HG02798 (cell line): ENCODE data around the gene CYP2A7.
"Not testable (repeated sequence)": the region's sequence is repeated elsewhere in the genome, so short reads cannot be mapped to it uniquely, and the experiment has no call there.

Source experiments
- ATAC-seq: cut with Tn5 transposase; IDR thresholded peaks from one replicate; pipeline ENCODE4 v1.9.1; 2021; ENCODE audit warnings: mild to moderate bottlenecking; ENCODE audit not compliant: unreplicated experiment, poor library complexity

The CYP2A7 gene, protein sequence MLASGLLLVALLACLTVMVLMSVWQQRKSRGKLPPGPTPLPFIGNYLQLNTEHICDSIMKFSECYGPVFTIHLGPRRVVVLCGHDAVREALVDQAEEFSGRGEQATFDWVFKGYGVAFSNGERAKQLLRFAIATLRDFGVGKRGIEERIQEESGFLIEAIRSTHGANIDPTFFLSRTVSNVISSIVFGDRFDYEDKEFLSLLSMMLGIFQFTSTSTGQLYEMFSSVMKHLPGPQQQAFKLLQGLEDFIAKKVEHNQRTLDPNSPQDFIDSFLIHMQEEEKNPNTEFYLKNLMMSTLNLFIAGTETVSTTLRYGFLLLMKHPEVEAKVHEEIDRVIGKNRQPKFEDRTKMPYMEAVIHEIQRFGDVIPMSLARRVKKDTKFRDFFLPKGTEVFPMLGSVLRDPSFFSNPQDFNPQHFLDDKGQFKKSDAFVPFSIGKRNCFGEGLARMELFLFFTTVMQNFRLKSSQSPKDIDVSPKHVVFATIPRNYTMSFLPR

DNA sequence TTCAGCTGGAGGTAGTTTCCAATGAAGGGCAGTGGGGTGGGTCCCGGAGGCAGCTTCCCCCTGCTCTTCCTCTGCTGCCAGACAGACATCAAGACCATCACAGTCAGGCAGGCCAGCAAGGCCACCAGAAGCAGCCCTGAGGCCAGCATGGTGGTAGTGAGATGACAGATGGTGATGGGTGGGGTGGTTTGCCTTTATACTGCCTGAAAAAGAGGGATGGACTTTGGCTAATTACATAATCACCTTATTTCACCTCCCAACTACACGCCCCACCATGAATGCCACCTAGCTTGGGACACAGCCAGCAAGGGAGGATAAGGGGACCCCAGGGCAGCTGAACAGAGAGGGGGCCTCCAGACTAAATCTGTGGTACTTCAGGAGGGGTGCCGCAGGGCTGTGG, at the start of gene CYP2A7:
Gene CYP2A7, minus strand, starts transcription at position 170 of the 400 bp plus-strand sequence. Its CDS starts 21 bp downstream, at position 149.
- ATAC-seq = not testable (repeated sequence)

DNA sequence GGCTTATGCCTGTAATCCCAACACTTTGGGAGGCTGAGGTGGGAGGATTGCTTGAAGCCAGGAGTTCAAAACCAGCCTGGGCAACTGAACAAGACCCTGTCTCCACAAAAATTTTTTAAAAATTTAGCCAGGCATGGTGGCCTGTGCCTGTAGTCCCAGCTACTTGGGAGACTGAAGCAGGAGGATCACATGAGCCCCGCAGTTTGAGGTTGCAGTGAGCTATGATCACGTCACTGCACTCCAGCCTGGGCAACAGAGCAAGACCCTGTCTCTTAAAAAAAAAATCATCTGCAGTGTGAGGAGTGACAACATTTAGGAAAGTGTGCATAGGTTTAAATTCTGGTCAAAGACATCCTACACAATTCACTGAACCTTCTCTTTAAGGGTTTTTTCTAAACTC, 48.8 kb upstream of the CYP2A7 start:
- ATAC-seq = not testable (repeated sequence)

DNA sequence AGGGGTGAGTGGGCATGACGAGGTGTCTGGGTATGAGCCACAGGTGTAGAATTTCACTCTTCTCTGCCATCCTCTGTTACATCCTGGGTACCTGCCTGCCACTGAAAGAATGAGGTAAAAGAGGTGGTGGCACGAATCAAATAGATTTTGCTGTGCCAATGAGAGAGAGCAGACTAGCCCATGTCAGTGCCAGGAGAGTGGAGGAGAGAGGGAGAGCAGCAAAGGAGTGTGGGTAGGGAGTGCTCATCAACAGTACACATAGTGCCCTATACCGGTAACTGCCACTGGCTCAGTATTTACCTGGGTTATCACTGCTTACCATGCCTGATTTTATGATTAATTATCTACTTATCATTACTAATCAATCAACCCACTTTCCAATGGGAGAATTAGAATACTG, 47.9 kb upstream of the CYP2A7 start:
- ATAC-seq = not testable (repeated sequence)

DNA sequence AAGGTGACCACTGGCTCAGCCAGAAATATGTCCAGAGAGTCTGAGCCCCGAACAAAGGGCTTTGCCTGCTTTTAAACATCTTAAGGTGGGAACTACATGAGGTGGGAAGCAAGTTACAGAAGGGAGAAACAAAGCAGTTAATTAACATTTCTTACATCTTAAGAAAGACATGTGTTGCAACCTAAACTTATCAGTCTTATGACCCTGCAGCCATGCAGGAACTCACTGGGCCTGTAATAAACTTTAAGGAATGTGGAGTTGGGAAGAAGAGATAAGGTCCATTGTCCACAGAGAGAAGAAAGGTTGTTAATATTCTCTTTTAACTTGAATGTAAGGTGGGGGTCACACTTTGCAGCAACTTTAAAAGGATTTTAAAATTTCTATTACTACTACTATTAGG, 46.8 kb upstream of the CYP2A7 start:
- ATAC-seq = no peak

DNA sequence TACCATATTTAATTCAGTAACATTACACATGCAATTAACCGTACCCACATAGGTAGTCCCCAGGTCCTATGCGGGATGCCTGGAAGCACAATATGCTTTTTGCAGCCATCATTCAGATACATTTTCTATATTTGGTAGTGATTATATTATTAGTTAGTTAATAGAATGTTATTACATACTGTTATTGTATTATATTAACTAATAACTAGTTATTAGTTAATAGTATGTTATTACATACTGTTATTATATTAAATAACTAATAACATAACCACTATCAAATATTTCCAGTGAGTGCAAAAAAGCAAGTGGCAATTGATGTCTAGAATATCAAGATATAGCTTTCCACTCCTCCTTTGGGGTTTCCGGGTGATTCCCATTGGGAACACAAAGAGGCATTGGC, 45.5 kb upstream of the CYP2A7 start:
- ATAC-seq = no peak

DNA sequence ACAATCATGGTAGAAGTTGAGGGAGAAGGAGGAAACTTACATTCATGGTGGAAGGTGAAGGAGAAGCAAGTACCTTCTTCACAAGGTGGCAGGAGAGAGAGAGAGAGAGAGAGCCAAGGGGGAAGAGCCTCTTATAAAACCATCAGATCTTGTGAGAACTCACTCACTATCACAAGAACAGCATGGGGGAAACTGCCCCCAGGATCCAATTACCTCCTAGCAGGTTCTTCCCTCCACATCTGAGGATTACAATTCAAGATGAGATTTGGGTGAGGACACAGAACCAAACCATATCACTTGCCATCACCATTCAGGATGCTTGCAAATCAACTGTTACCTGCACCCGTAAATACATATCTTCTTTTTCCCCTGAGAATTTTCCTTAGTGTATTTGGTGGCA, 44.2 kb upstream of the CYP2A7 start:
- not testable (repeated sequence) for ATAC-seq

DNA sequence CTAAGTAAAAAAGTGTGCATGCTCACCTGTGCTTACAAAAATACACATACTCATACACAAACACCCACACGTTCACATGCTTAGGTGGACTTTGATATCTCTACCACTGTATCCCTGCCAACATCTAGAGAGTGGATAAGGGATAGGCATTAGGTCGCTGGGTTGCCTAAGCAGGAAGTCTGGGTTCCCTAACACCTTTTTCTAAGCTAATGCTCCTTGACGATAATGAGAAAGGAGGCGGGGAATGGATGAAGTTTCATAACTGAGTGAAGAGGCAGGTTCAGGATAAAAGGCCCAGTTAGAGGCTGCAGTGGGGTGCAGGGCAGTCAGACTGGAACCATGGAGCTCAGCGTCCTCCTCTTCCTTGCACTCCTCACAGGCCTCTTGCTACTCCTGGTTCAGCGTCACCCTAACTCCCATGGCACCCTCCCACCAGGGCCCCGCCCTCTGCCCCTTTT, 41.9 kb upstream of the CYP2A7 start:
- no peak for ATAC-seq

DNA sequence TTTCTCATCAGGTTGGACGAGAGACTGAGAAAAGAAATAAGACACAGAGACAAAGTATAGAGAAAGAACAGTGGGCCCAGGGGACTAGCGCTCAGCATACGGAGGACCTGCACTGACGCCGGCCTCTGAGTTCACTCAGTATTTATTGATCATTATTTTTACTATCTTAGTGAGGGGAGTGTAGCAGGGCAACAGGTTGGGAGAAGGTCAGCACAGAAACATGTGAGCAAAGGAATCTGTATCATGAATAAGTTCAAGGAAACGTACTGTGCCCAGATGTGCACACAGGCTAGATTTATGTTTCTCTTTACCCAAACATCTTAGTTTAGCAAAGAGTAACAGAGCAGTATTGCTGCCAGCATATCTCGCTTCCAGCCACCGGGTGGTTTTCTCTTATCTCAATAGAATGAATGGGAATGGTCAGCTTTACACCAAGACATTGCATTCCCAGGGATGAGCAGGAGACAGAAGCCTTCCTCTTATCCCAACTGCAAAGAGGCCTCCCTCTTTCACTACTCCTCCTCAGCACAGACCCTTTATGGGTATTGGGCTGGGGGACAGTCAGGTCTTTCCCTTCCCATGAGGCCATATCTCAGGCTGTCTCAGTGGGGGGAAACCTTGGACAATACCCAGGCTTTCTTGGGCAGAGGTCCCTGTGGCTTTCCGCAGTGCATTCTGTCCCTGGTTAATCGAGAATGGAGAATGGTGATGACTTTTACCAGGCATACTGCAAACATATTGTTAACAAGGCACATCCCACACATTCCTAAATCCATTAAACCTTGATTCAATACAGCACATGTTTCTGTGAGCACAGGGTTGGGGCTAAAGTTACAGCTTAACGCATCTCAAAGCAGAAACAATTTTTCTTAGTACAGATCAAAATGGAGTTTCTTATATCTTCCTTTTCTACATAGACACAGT, 40.5 kb upstream of the CYP2A7 start:
- ATAC-seq = not testable (repeated sequence)

DNA sequence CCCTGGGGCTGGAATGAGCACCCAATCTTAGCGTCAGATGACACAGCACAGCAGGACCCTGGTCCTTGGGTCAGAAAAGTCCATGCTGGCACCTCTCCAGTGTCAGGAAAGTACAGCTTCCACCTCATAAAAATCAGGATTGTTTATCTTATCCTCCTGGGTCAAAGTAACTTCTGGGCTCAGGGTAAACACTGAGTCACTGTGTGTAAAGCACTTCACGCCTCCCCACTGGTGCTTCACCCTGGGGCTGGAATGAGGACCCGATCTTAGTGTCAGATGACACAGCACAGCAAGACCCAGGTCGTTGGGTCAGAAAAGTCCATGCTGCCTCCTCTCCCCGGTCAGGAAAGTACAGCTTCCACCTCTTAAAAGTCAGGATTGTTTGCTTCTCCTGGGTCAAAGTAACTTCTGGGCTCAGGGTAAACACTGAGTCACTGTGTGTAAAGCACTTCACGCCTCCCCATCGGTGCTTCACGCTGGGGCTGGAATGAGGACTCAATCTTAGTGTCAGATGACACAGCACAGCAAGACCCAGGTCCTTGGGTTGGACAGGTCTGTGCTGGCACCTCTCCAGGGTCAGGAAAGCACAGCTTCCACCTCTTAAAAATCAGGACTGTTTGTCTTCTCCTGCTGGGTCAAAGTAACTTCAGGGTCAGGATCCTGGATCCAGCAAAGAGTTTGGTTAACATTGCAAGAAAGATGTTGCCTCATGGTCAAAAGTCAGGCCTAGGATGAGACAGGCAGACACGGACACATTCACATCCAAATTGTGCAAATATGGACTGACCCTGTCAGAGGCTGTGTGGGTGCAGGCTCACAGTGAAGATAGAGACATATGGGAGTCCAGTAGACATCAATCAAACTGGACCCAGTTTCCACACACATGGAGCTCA, 39.2 kb upstream of the CYP2A7 start:
- ATAC-seq = no peak

DNA sequence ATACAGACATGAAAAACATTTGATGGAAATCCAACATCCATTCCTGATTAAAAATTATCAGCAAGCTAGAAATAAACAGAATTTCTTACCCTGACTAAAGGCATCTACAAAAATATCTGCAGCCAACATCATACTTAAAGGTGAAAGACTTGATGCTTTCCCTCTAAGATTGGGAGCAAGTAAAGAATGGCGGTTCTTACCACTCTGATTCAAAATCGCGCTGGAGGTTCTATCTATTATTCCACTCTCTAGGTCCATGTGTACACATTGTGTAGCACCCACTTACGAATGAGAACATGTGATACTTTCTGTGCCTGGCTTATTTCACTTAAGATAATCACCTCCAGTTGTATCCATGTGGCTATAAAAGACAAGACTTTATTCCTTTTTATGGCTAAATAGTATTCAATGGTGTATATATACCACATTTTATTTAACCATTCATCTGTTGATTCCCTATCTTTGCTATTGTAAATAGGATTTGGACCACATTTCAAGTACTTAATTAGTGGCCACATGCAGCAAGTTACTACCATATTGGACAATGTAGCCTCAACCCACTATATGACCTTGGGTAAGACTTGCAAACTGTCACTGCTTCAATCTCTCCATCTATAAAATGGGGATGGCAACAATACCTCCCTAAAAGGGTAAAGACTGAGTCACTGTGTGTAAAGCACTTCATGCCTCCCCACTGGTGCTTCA, 38.4 kb upstream of the CYP2A7 start:
- no peak for ATAC-seq

DNA sequence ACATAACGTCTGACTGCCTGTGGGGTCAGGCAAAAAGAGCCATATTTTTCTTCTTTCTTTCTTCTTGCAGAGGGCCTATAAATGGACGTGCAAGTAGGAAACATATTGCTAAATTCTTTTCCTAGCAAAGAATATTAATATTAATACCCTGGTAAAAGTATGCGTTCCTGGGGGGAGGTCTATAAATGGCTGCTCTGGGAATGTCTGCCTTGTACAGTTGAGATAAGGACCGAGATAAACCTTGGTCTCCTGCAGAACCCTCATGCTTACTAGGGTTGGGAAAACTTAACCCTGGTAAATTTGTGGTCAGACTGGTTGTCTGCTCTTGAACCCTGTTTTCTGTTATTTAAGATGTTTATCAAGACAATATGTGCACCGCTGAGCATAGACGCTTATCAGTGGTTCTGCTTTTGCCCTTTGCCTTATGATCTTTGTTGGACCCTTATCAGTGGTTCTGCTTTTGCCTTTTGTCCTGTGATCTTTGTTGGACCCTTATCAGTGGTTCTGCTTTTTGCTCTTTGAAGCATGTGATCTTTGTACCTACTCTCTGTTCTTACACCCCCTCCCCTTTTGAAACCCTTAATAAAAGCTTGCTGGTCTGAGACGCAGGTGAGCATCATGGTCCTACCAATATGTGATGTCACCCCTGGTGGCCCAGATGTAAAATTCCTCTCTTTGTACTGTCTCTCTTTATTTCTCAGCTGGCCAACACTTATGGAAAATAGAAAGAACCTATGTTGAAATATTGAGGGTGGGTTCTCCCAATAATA, 37.7 kb upstream of the CYP2A7 start:
- not testable (repeated sequence) for ATAC-seq

DNA sequence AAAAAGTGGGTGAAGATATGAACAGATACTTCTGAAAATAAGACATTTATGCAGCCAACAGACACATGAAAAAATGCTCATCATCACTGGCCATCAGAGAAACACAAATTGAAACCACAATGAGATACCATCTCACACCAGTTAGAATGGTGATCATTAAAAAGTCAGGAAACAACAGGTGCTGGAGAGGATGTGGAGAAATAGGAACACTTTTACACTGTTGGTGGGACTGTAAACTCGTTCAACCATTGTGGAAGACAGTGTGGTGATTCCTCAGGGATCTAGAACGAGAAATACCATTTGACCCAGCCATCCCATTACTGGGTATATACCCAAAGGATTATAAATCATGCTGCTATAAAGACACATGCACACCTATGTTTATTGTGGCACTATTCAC, 36.3 kb upstream of the CYP2A7 start:
- not testable (repeated sequence) for ATAC-seq

DNA sequence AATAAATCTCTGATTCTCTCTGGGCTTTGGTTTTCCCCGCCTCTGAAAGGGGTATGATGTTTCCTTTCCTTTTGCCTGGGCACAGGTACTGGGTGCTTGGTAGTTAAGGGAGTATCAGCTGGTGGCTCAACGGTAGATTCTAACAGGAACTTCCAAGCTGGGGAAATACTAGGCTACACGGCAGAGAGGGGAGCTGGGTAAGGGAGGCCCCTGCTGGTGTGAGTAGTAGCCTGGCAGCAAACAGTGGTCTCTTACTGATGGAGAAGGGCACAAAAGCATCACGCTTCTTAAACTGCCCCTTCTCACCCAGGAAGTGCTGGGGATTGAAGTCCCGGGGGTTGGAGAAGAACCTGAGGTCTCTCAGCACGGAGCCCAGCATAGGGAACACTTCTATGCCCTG, 26.9 kb upstream of the CYP2A7 start:
- ATAC-seq = no peak

DNA sequence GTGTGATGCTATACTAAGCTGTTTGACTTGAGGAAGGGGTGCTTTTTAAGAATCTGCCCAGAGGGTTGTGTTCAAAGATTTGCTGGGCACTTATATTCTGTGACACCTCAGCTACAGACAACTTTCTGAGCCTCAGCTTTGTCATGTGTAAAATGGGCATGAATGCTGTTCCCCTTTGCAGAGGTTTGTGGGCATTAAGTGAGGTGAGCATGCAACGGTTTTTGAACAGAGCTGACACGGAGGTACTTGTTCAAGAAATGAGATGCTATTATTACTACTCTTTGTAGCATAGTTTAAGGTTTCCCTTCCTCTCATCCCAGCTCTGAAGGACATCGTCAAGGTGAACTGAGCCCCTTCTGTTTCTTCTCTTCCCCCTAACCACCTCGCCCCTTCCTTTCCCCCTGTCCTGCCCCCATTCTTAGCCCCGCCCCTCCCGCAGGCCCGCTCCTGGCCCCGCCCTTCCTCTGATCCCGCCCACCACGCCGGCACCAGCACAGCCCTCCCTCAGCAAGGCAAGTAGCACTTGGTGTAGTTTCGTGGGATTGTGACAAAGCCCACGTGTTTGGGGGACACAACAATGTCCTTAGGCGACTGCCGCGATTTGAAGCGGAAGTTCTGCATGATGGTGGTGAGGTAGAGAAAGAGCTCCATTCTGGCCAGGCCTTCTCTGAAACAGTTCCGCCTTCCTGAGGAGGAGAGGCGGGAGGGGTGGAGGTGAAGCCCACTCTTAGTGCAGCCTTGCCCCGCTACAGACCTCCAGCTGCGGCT, 26.1 kb upstream of the CYP2A7 start:
- no peak for ATAC-seq

DNA sequence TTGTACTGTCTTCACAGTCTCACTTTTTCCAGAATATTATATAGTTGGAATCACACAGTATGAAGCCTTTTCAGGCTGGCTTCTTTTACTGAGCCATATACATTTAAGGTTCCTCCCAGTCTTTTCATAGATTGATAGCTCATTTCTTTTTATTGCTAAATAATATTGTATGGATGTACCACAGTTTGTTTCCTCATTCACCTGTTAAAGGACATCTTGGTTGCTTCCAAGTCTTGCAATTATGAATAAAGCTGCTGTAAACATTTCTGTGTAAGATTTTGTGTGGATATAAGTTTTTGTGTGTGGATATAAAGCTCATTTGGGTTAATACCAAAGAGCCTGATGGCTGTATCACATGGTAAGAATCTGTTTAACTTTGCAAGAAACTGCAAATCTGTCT, 24.5 kb upstream of the CYP2A7 start:
- no peak for ATAC-seq

DNA sequence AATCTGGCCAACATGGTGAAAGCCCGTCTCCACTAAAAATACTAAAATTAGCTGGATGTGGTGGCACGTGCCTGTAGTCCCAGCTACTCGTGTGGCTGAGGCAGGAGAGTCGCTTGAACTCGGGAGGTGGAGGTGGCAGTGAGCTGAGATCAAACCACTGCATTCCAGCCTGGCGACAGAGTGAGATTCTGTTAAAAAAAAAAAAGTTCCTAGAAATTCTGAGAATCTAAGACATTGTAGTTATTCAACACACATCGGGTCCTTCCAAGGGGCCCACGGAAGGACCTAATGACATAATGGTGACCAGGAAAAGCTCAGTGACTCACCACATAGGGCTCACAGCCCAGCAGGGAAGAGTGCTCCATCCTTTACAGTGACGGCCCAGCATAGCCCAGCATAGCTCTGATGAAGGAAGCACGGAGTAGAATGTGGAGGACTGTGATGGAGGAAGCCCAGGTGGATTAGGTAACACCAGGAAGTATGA, 22.7 kb upstream of the CYP2A7 start:
- not testable (repeated sequence) for ATAC-seq

DNA sequence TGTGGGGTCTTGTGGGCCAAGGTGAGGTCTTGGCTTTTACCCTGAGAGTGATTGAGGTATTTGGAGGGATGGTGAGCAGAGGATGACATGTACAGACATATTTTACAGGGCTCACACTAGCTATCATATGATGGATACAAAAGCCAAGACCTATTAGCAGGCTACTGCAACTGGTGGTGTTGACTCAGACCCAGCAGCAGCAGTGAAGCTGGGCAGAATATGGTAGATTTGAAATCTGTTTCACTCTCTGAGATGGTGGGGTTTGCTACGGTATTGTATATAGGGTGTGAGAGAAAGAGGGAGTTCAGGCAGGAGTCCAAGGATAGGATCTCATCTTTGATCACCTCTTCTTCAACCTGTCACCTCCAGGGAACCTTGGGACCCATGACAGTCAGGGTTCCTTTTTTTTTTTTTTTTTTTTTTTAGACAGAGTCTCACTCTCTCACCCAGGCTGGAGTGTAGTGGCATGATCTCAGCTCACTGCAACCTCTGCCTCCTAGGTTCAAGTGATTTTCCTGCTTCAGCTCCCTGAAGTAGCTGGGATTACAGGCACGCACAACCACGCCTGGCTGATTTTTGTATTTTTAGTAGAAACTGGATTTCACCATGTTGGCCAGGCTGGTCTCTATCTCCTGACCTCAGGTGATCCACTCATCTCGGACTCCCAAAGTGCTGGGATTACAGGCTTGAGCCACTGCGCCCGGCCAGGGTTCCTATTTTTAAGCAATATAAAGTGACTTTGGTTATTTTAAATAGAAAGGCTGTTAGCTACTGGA, 20.1 kb upstream of the CYP2A7 start:
- not testable (repeated sequence) for ATAC-seq
